ENCODE measurements around the gene CSRNP3.

Gene CSRNP3

GRCh38 chr2:165716091-165716490 is 246.6 kb downstream of the CSRNP3 start:
- no peak for DNase-seq
- intact Hi-C loops (cut with DNase I), result no loop called here

GRCh38 chr2:165718610-165719210 is 249.2 kb downstream of the CSRNP3 start:
- intact Hi-C loops (cut with DNase I), result no loop called here
- DNase-seq, result peak in 3 of 10 donors; percentile 16 to 28 (median 20)

- intact Hi-C loops (cut with DNase I), result no loop called here
- DNase-seq, result no peak
These were observed 251.0 kb downstream of the CSRNP3 start for GRCh38 chr2:165720511-165720910.

- no peak for DNase-seq
- intact Hi-C loops (cut with DNase I), result no loop called here
These were observed 255.9 kb downstream of the CSRNP3 start for GRCh38 chr2:165725421-165725820.

Measured in posterior cingulate gyrus (tissue), 11 donors.